Measurements from ENCODE around the gene ERP29. TPM values are rescaled to one million over a fixed set of nuclear protein-coding genes. Genes with fewer than 3 reads are reported as not detected.
A peak's percentile ranks its signal among the peaks of the same experiment; 100 is the strongest.
"Not testable (repeated sequence)": the region's sequence is repeated elsewhere in the genome, so short reads cannot be mapped to it uniquely, and the experiment has no call there.

ERP29 gene
- polyA plus RNA-seq, 3 donors, result 158 to 207 (median 170) TPM

GRCh38 chr12:111992464-111992863 is 20.8 kb upstream of the ERP29 start:
- intact Hi-C loops (cut with micrococcal nuclease), result no loop called here
- peaks cover 22 to 28% of the 10 kb centered on the region in 2 donors for H3K4me1 ChIP-seq (ENCODE audit: control insufficient read depth in 1 of 2, insufficient read depth in 2 of 2, low read length in 2 of 2)
- no peak overlapping the region for H3K9ac ChIP-seq (ENCODE audit: insufficient read depth, low read length, poor library complexity, severe bottlenecking)
- DNase-seq, result no peak
- Mint-ChIP-seq H3K36me3 (peaks cover 3 to 7% of the 10 kb centered on the region in 2 donors), H3K9me3 (no peaks in the 10 kb centered on the region), H3K27ac (no peak overlapping the region), H3K4me3 (no peak overlapping the region), H3K27me3 (ENCODE audit: low read depth in 3 of 3) (peaks cover 0 to 3% (median 0%) of the 10 kb centered on the region in 3 donors), H3K4me1 (peaks cover 34% of the 10 kb centered on the region)
- H3K4me3 ChIP-seq (replicated peaks in 1 of 3; ENCODE audit: low read depth in 2 of 3, low read length in 3 of 3), result no peak overlapping the region
- H3K79me2 ChIP-seq (ENCODE audit: insufficient read depth, low read length), result no peaks in the 10 kb centered on the region
- H2AFZ ChIP-seq (ENCODE audit: insufficient read depth, low read depth, low read length, poor library complexity, severe bottlenecking), result no peak overlapping the region
- no peaks in the 10 kb centered on the region for H3K36me3 ChIP-seq (replicated peaks in 1 of 2; ENCODE audit: control insufficient read depth in 1 of 2, insufficient read depth in 2 of 2, low read length in 2 of 2)
- H4K20me1 ChIP-seq (ENCODE audit: insufficient read depth, low read length), result no peaks in the 10 kb centered on the region
- no CpG with 5 or more reads among the region's 6 CpGs for WGBS (ENCODE audit: insufficient coverage)
- H3K4me2 ChIP-seq (replicated peaks; ENCODE audit: extremely low read depth, low read length, poor library complexity, severe bottlenecking), result no peak overlapping the region
- no peak for TF ChIP-seq CTCF (IDR thresholded peaks at IDR 0.05)
- H3K9me3 ChIP-seq (replicated peaks in 1 of 2; ENCODE audit: control insufficient read depth in 1 of 2, insufficient read depth in 1 of 2, low read length in 2 of 2), result no peaks in the 10 kb centered on the region
- no peaks in the 10 kb centered on the region for H3K27me3 ChIP-seq (ENCODE audit: control insufficient read depth in 2 of 2, insufficient read depth in 2 of 2, low read length in 2 of 2)
- H3K27ac ChIP-seq (ENCODE audit: low read depth in 1 of 2, low read length in 2 of 2), result no peak overlapping the region

- H3K27ac Mint-ChIP-seq, result peak overlapping the region in 1 of 7 donors; percentile 48
- H2AFZ ChIP-seq (ENCODE audit: insufficient read depth, low read depth, low read length, poor library complexity, severe bottlenecking), result no peak overlapping the region
- H3K36me3 Mint-ChIP-seq, result peaks cover 3 to 7% of the 10 kb centered on the region in 2 donors
- DNase-seq, result no peak
- no peak for TF ChIP-seq CTCF (IDR thresholded peaks at IDR 0.05)
- H3K27me3 Mint-ChIP-seq (ENCODE audit: low read depth in 3 of 3), result peaks cover 0 to 3% (median 0%) of the 10 kb centered on the region in 3 donors
- no peaks in the 10 kb centered on the region for H3K36me3 ChIP-seq (replicated peaks in 1 of 2; ENCODE audit: control insufficient read depth in 1 of 2, insufficient read depth in 2 of 2, low read length in 2 of 2)
- H3K79me2 ChIP-seq (ENCODE audit: insufficient read depth, low read length), result no peaks in the 10 kb centered on the region
- no peaks in the 10 kb centered on the region for H3K27me3 ChIP-seq (ENCODE audit: control insufficient read depth in 2 of 2, insufficient read depth in 2 of 2, low read length in 2 of 2)
- no peaks in the 10 kb centered on the region for H3K9me3 ChIP-seq (replicated peaks in 1 of 2; ENCODE audit: control insufficient read depth in 1 of 2, insufficient read depth in 1 of 2, low read length in 2 of 2)
- peak overlapping the region; percentile 70 for H3K4me2 ChIP-seq (replicated peaks; ENCODE audit: extremely low read depth, low read length, poor library complexity, severe bottlenecking)
- no peaks in the 10 kb centered on the region for H3K9me3 Mint-ChIP-seq
- H3K4me1 ChIP-seq (ENCODE audit: control insufficient read depth in 1 of 2, insufficient read depth in 2 of 2, low read length in 2 of 2), result peaks cover 22 to 28% of the 10 kb centered on the region in 2 donors
- intact Hi-C loops (cut with micrococcal nuclease), result no loop called here
- H3K4me3 ChIP-seq (replicated peaks in 1 of 3; ENCODE audit: low read depth in 2 of 3, low read length in 3 of 3), result peak overlapping the region in 1 of 3 experiments; percentile 61
- 100% methylated on average over 1 of the region's 2 CpGs for WGBS (ENCODE audit: insufficient coverage)
- peak overlapping the region in 1 of 2 donors; percentile 21 for H3K4me3 Mint-ChIP-seq
- H3K4me1 Mint-ChIP-seq, result peaks cover 35% of the 10 kb centered on the region
- no peak overlapping the region for H3K27ac ChIP-seq (ENCODE audit: low read depth in 1 of 2, low read length in 2 of 2)
- no peak overlapping the region for H3K9ac ChIP-seq (ENCODE audit: insufficient read depth, low read length, poor library complexity, severe bottlenecking)
- no peaks in the 10 kb centered on the region for H4K20me1 ChIP-seq (ENCODE audit: insufficient read depth, low read length)
Measured at GRCh38 chr12:111993292-111994150, 19.7 kb upstream of the ERP29 start.

GRCh38 chr12:111994211-111995111 is 18.8 kb upstream of the ERP29 start:
- Mint-ChIP-seq H3K4me1 (peaks cover 40% of the 10 kb centered on the region), H3K4me3 (peak overlapping the region; percentile 64 to 89), H3K27ac (peak overlapping the region in 5 of 7 donors; percentile 20 to 84 (median 48))
- H3K4me1 ChIP-seq (ENCODE audit: control insufficient read depth in 1 of 2, insufficient read depth in 2 of 2, low read length in 2 of 2), result peaks cover 22 to 28% of the 10 kb centered on the region in 2 donors
- H3K27me3 Mint-ChIP-seq (ENCODE audit: low read depth in 3 of 3); H3K9me3 Mint-ChIP-seq; H3K36me3 ChIP-seq (replicated peaks in 1 of 2; ENCODE audit: control insufficient read depth in 1 of 2, insufficient read depth in 2 of 2, low read length in 2 of 2); H3K79me2 ChIP-seq (ENCODE audit: insufficient read depth, low read length); H3K9ac ChIP-seq (ENCODE audit: insufficient read depth, low read length, poor library complexity, severe bottlenecking); H3K27me3 ChIP-seq (ENCODE audit: control insufficient read depth in 2 of 2, insufficient read depth in 2 of 2, low read length in 2 of 2); H3K27ac ChIP-seq (ENCODE audit: low read depth in 1 of 2, low read length in 2 of 2); intact Hi-C loops (cut with micrococcal nuclease); H3K9me3 ChIP-seq (replicated peaks in 1 of 2; ENCODE audit: control insufficient read depth in 1 of 2, insufficient read depth in 1 of 2, low read length in 2 of 2); H3K36me3 Mint-ChIP-seq; H4K20me1 ChIP-seq (ENCODE audit: insufficient read depth, low read length): not testable (repeated sequence)
- WGBS (ENCODE audit: insufficient coverage), result 8% methylated on average over 7 of the region's 17 CpGs
- H2AFZ ChIP-seq (ENCODE audit: insufficient read depth, low read depth, low read length, poor library complexity, severe bottlenecking), result peak overlapping the region; percentile 20
- DNase-seq, result peak; percentile 29 to 52 (median 42)
- peak overlapping the region in 2 of 3 experiments; percentile 30 to 61 for H3K4me3 ChIP-seq (replicated peaks in 1 of 3; ENCODE audit: low read depth in 2 of 3, low read length in 3 of 3)
- peak overlapping the region; percentile 70 for H3K4me2 ChIP-seq (replicated peaks; ENCODE audit: extremely low read depth, low read length, poor library complexity, severe bottlenecking)

All from CD14-positive monocyte (primary cell).